ENCODE data around the gene RBM43.

DNA sequence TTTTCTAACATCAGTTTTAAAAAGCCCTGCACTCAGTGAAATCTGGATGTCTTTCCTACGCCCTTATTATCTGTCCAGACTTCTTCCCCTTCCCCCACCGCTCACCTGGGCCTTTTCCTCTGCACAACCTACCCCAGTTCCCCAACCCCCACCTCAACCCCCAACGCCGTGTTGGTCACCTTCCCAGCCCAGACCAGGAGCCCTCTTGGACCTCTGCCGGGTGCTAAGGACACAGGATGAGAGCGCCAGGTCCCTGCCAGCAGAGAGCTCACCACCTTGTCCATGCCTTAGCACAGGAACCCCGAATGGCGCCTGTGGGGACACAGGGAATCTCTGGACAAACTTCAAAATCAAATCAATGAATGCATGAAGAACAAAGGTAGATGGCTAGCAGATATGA, 966 bp upstream of the RBM43 start:
- TF ChIP-seq, protein P1, sequence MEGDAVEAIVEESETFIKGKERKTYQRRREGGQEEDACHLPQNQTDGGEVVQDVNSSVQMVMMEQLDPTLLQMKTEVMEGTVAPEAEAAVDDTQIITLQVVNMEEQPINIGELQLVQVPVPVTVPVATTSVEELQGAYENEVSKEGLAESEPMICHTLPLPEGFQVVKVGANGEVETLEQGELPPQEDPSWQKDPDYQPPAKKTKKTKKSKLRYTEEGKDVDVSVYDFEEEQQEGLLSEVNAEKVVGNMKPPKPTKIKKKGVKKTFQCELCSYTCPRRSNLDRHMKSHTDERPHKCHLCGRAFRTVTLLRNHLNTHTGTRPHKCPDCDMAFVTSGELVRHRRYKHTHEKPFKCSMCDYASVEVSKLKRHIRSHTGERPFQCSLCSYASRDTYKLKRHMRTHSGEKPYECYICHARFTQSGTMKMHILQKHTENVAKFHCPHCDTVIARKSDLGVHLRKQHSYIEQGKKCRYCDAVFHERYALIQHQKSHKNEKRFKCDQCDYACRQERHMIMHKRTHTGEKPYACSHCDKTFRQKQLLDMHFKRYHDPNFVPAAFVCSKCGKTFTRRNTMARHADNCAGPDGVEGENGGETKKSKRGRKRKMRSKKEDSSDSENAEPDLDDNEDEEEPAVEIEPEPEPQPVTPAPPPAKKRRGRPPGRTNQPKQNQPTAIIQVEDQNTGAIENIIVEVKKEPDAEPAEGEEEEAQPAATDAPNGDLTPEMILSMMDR (conservative IDR thresholded peaks at IDR 0.05; ENCODE audit: low read depth, low read length) = no peak
- TF ChIP-seq EZH2 (IDR thresholded peaks at IDR 0.05; ENCODE audit: low read length, unreplicated experiment) (no peak), EZH2phosphoT487 (IDR thresholded peaks at IDR 0.05; ENCODE audit: borderline replicate concordance, low read length) (no peak)

Measured in PC-3 (cell line).